HepG2 (cell line): ENCODE results near the gene DTWD2. TPM values are rescaled to one million over a fixed set of nuclear protein-coding genes. Genes with fewer than 3 reads are reported as not detected.
A peak's percentile ranks its signal among the peaks of the same experiment; 100 is the strongest.

Experiments used
- CCDC6 ChIP-seq: sonication (generic); formaldehyde crosslinking; IDR thresholded peaks from 2 replicates; pipeline ENCODE4 v1.8.1; 2022; ENCODE audit warnings: mild to moderate bottlenecking, missing genetic modification reagents, moderate library complexity
- CENPT ChIP-seq: sonication (generic); formaldehyde crosslinking; IDR thresholded peaks from 2 replicates; pipeline ENCODE4 v1.8.0; 2022; ENCODE audit warnings: low read depth, mild to moderate bottlenecking, moderate library complexity, missing genetic modification reagents
- KAT2B ChIP-seq: fragments of 150-350 bp; IDR thresholded peaks from 2 replicates; pipeline ENCODE4 v1.6.1; 2014; ENCODE audit warnings: low read depth, low read length, borderline replicate concordance
- KAT8 ChIP-seq: IDR thresholded peaks from 2 replicates; pipeline ENCODE4 v1.6.1; 2016; ENCODE audit warnings: missing genetic modification reagents, missing compliant biosample characterization
- KDM2A ChIP-seq: sonication (generic); formaldehyde crosslinking; IDR thresholded peaks from 2 replicates; pipeline ENCODE4 v1.4.0; 2020; ENCODE audit warnings: low read depth, missing genetic modification reagents, borderline replicate concordance
- KLF11 ChIP-seq: IDR thresholded peaks from 2 replicates; pipeline ENCODE4 v1.6.1; 2016; ENCODE audit warnings: missing compliant biosample characterization
- PHF8 ChIP-seq: sonication (generic); formaldehyde crosslinking; IDR thresholded peaks from 2 replicates; pipeline ENCODE4 v1.5.0; 2020; ENCODE audit warnings: missing genetic modification reagents
- PITX1 ChIP-seq: sonication (generic); formaldehyde crosslinking; IDR thresholded peaks from 2 replicates; pipeline ENCODE4 v1.5.1; 2020; ENCODE audit warnings: mild to moderate bottlenecking, missing genetic modification reagents
- RBM39 ChIP-seq: fragments of 200-400 bp; formaldehyde crosslinking; IDR thresholded peaks from one replicate; pipeline ENCODE4 v1.6.1; 2018; ENCODE audit warnings: antibody characterized with exemption, mild to moderate bottlenecking, low read depth, low read length; ENCODE audit not compliant: poor library complexity, severe bottlenecking
- SALL2 ChIP-seq: sonication (generic); formaldehyde crosslinking; IDR thresholded peaks from 2 replicates; pipeline ENCODE4 v1.8.1; 2023; ENCODE audit warnings: mild to moderate bottlenecking, missing genetic modification reagents, inconsistent platforms
- SYNCRIP ChIP-seq: fragments of 200-400 bp; formaldehyde crosslinking; IDR thresholded peaks from 2 replicates; pipeline ENCODE4 v1.6.1; 2018; ENCODE audit warnings: mild to moderate bottlenecking, low read depth, low read length; ENCODE audit not compliant: insufficient read depth
- ZFYVE20 ChIP-seq: sonication (generic); formaldehyde crosslinking; IDR thresholded peaks from 2 replicates; pipeline ENCODE4 v1.8.0; 2023; ENCODE audit warnings: low read depth, mild to moderate bottlenecking, moderate library complexity, missing genetic modification reagents, borderline replicate concordance
- ZKSCAN5 ChIP-seq: sonication (generic); formaldehyde crosslinking; IDR thresholded peaks from 2 replicates; pipeline ENCODE4 v1.5.1; 2020; ENCODE audit warnings: mild to moderate bottlenecking, missing genetic modification reagents
- ZNF224 ChIP-seq: sonication (generic); formaldehyde crosslinking; IDR thresholded peaks from 2 replicates; pipeline ENCODE4 v1.5.0; 2020; ENCODE audit warnings: mild to moderate bottlenecking, missing genetic modification reagents
- ZNF382 ChIP-seq: sonication (generic); formaldehyde crosslinking; IDR thresholded peaks from 2 replicates; pipeline ENCODE4 v1.5.0; 2020; ENCODE audit warnings: missing genetic modification reagents, mild to moderate bottlenecking, borderline replicate concordance
- ZNF773 ChIP-seq: sonication (generic); formaldehyde crosslinking; IDR thresholded peaks from 2 replicates; pipeline ENCODE4 v1.4.0; 2020; ENCODE audit warnings: missing genetic modification reagents, borderline replicate concordance
- polyA plus RNA-seq, 8 experiments: library from polyadenylated mRNA; depleted of rRNA in 3 of 8; stranded (reverse) in 7 of 8; unstranded in 1 of 8; fragments of >200 nt; fragmentation: Illumina TruSeq in 4 of 8; extraction: Trizol in 4 of 8; gene quantifications; 2 replicates each; pipeline versions ENCODE4 v1.2.1 to v1.2.3, GENCODE V29; 2011 to 2016; ENCODE audit warnings: low read depth in 4 of 8, missing spikeins in 1 of 8, mixed read lengths in 1 of 8; ENCODE audit not compliant: insufficient read depth in 1 of 8
- total RNA-seq, 5 experiments: library from RNA; depleted of rRNA; stranded (reverse); fragments of >200 nt; fragmentation: Illumina TruSeq; extraction: Trizol; gene quantifications; 2 replicates each; pipeline ENCODE4 v1.2.3, GENCODE V29; 2016; ENCODE audit warnings: low read depth in 1 of 5
- TF ChIP-seq, protein P1 (sequence below): fragments of 450-650 bp; IDR thresholded peaks from 2 replicates; pipeline ENCODE4 v1.6.1; 2016
- TF ChIP-seq, protein P2 (sequence below): sonication (generic); formaldehyde crosslinking; IDR thresholded peaks from 2 replicates; pipeline ENCODE4 v1.4.0; 2020; ENCODE audit warnings: missing genetic modification reagents
- TF ChIP-seq, protein P3 (sequence below): sonication (generic); formaldehyde crosslinking; IDR thresholded peaks from 2 replicates; pipeline ENCODE4 v1.4.0; 2020; ENCODE audit warnings: mild to moderate bottlenecking, missing genetic modification reagents

The DTWD2 gene
- total and polyA plus RNA-seq, 2 of the 13 experiments (the other 11 are each of a cell fraction or from before 2014, with no cell fraction given): 1.6 to 6.0 TPM

DNA sequence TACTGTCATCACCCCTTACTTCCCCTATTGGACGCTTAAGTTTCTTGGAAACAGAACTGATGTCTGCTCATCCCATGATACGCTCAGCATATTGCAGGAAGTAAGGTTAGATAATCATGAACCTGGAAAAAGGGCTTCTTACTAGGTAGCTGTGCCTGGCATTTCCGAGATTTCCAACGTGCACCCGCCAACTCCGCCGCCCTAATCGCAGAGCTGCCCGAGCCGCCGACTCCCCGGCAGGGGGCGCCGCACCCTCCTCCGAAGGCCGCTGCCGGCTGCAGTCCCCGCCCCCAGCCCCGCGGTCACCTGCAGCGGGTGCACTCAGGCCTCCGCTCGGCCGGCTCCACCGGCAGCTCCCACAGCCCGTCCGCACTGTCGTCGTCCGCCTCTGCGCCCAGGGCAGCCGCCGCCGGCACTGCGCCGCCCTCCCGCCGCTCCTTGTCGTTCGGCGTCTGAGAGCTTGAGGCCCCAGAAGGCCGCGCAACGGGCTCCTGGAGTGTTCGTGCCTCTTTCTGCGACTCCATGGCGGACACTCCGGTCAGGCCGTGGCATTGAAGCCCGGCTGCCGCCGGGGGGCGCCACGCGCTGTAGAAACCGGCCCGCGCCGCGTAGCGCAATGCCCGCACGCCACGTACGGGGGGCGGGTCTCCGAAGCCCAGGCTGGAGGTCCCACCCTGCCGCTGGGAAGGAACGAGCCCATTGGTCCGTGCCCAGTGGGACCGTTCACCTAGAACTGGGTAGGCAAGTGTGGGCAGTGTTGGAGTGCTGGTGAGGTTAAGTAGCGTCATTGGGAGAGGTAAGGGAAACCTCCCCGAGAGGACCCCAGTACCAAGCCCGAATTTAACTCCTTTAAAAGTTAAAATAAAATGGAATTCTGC lies at the start of gene DTWD2 (continued):
- TF ChIP-seq, protein P1, sequence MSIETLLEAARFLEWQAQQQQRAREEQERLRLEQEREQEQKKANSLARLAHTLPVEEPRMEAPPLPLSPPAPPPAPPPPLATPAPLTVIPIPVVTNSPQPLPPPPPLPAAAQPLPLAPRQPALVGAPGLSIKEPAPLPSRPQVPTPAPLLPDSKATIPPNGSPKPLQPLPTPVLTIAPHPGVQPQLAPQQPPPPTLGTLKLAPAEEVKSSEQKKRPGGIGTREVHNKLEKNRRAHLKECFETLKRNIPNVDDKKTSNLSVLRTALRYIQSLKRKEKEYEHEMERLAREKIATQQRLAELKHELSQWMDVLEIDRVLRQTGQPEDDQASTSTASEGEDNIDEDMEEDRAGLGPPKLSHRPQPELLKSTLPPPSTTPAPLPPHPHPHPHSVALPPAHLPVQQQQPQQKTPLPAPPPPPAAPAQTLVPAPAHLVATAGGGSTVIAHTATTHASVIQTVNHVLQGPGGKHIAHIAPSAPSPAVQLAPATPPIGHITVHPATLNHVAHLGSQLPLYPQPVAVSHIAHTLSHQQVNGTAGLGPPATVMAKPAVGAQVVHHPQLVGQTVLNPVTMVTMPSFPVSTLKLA: no peak
- TF ChIP-seq CCDC6: peak; percentile 82; the same call in 1 of the 2 replicates
- no peak for TF ChIP-seq PITX1 (CRISPR knock-in tag)
- TF ChIP-seq ZNF773 (CRISPR knock-in tag): no peak
- peak; percentile 96 for TF ChIP-seq KDM2A (CRISPR knock-in tag)
- peak; percentile 98 for TF ChIP-seq PHF8 (CRISPR knock-in tag)
- TF ChIP-seq KLF11: no peak
- no peak for TF ChIP-seq SYNCRIP
- TF ChIP-seq, protein P2, sequence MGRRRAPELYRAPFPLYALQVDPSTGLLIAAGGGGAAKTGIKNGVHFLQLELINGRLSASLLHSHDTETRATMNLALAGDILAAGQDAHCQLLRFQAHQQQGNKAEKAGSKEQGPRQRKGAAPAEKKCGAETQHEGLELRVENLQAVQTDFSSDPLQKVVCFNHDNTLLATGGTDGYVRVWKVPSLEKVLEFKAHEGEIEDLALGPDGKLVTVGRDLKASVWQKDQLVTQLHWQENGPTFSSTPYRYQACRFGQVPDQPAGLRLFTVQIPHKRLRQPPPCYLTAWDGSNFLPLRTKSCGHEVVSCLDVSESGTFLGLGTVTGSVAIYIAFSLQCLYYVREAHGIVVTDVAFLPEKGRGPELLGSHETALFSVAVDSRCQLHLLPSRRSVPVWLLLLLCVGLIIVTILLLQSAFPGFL (CRISPR knock-in tag): no peak
- TF ChIP-seq ZKSCAN5 (CRISPR knock-in tag): no peak
- TF ChIP-seq RBM39: peak; percentile 66
- TF ChIP-seq CENPT (CRISPR knock-in tag): peak; percentile 90; the same call in 1 of the 2 replicates
- TF ChIP-seq SALL2 (CRISPR knock-in tag): peak; percentile 66
- peak; percentile 58; the same call in 1 of the 2 replicates for TF ChIP-seq ZNF224
- no peak for TF ChIP-seq ZNF382 (CRISPR knock-in tag)
- 0 out of 2 replicates have a peak, but pooled peaks have one; percentile 67 for TF ChIP-seq ZFYVE20 (CRISPR knock-in tag)
- TF ChIP-seq, protein P3, sequence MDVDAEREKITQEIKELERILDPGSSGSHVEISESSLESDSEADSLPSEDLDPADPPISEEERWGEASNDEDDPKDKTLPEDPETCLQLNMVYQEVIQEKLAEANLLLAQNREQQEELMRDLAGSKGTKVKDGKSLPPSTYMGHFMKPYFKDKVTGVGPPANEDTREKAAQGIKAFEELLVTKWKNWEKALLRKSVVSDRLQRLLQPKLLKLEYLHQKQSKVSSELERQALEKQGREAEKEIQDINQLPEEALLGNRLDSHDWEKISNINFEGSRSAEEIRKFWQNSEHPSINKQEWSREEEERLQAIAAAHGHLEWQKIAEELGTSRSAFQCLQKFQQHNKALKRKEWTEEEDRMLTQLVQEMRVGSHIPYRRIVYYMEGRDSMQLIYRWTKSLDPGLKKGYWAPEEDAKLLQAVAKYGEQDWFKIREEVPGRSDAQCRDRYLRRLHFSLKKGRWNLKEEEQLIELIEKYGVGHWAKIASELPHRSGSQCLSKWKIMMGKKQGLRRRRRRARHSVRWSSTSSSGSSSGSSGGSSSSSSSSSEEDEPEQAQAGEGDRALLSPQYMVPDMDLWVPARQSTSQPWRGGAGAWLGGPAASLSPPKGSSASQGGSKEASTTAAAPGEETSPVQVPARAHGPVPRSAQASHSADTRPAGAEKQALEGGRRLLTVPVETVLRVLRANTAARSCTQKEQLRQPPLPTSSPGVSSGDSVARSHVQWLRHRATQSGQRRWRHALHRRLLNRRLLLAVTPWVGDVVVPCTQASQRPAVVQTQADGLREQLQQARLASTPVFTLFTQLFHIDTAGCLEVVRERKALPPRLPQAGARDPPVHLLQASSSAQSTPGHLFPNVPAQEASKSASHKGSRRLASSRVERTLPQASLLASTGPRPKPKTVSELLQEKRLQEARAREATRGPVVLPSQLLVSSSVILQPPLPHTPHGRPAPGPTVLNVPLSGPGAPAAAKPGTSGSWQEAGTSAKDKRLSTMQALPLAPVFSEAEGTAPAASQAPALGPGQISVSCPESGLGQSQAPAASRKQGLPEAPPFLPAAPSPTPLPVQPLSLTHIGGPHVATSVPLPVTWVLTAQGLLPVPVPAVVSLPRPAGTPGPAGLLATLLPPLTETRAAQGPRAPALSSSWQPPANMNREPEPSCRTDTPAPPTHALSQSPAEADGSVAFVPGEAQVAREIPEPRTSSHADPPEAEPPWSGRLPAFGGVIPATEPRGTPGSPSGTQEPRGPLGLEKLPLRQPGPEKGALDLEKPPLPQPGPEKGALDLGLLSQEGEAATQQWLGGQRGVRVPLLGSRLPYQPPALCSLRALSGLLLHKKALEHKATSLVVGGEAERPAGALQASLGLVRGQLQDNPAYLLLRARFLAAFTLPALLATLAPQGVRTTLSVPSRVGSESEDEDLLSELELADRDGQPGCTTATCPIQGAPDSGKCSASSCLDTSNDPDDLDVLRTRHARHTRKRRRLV (CRISPR knock-in tag): peak; percentile 18; the same call in 1 of the 2 replicates
- TF ChIP-seq KAT8 (CRISPR knock-in tag): peak; percentile 77; the same call in 1 of the 2 replicates
- TF ChIP-seq KAT2B: no peak
